Effector memory CD8-positive, alpha-beta T cell (primary cell): ENCODE results near the gene CPLX1.
"Not testable (repeated sequence)": the region's sequence is repeated elsewhere in the genome, so short reads cannot be mapped to it uniquely, and the experiment has no call there.

Experiments
- ATAC-seq: fragments of 150-1000 bp; cut with Tn5 transposase; replicated peaks from 2 replicates; pipeline ENCODE4 v1.10.0; 2021; ENCODE audit warnings: mild to moderate bottlenecking, moderate library complexity
- DNase-seq, 3 experiments: peaks; one replicate each; pipeline ENCODE4 v3.0.0; 2021
- H3K27ac Mint-ChIP-seq, 2 donors: one replicate each; pipeline ENCODE4 v1.8.0; 2022; ENCODE audit warnings: mild to moderate bottlenecking in 2 of 2, mixed read lengths in 2 of 2, moderate library complexity in 2 of 2
- H3K27me3 Mint-ChIP-seq, 2 donors: one replicate each; pipeline ENCODE4 v1.8.0; 2022; ENCODE audit warnings: mixed read lengths in 2 of 2
- H3K36me3 Mint-ChIP-seq: one replicate; pipeline ENCODE4 v1.8.0; 2022; ENCODE audit warnings: mild to moderate bottlenecking, moderate library complexity, mixed read lengths; ENCODE audit not compliant: insufficient read depth
- H3K4me1 Mint-ChIP-seq, 2 donors: one replicate each; pipeline ENCODE4 v1.8.0; 2022; ENCODE audit warnings: low read depth in 2 of 2, mixed read lengths in 2 of 2
- H3K4me3 Mint-ChIP-seq, 2 donors: one replicate each; pipeline ENCODE4 v1.8.0; 2022; ENCODE audit warnings: mild to moderate bottlenecking in 2 of 2, mixed read lengths in 2 of 2, moderate library complexity in 2 of 2
- H3K9me3 Mint-ChIP-seq, 2 donors: one replicate each; pipeline ENCODE4 v1.8.0; 2022; ENCODE audit warnings: mixed read lengths in 2 of 2

Gene CPLX1

GRCh38 chr4:747546-748170, 78.3 kb downstream of the CPLX1 start:
- Mint-ChIP-seq H3K4me1 (peaks cover 2 to 5% of the 10 kb centered on the region in 2 donors), H3K27ac (peak overlapping the region in 1 of 2 donors; percentile 67), H3K4me3 (no peak overlapping the region), H3K27me3 (no peaks in the 10 kb centered on the region), H3K36me3 (peaks cover 22% of the 10 kb centered on the region), H3K9me3 (no peaks in the 10 kb centered on the region)
- ATAC-seq (no peak), DNase-seq (no peak)

GRCh38 chr4:744212-744841, 81.6 kb downstream of the CPLX1 start:
- DNase-seq: no peak
- no peak overlapping the region for H3K4me3 Mint-ChIP-seq
- H3K27ac Mint-ChIP-seq: peak overlapping the region in 1 of 2 donors; percentile 16
- H3K4me1 Mint-ChIP-seq: peaks cover 5 to 7% of the 10 kb centered on the region in 2 donors
- no peaks in the 10 kb centered on the region for H3K9me3 Mint-ChIP-seq
- no peak for ATAC-seq
- peaks cover 26% of the 10 kb centered on the region for H3K36me3 Mint-ChIP-seq
- no peaks in the 10 kb centered on the region for H3K27me3 Mint-ChIP-seq

DNA sequence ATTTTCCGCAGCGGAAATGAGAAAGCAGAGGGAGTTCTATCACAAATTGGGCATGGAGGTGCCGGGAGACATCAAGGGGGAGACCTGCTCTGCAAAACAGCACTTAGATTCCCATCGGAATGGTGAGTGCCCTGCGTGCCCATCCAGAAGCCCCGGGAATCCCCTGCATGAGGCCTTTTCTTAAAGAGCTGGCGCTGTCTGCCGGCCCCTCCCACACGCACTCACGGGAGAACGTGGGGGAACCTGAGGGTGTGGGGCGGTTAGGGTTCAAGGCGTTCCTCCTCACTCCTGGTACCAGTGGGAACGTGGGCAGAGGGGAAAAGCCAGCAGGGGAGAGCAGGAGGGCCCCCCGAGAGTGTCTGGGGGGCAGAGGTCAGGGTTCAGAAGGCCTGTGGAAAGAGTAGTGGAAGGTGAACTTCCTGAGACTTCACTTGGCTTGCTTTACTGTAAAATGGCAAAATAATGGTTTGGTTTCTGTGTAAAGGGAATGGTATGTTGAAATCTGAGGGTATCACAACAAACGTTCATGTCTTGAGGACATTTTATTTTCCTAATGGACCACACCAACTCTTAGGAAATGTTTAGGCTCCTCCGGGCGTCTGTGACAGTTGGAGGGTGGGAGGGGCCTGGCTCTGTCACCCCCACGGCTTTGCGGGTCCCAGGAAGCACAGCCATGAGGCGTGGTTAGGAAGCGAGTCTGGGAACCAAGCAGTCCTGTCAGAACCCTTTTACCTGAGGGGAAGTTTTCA, 82.3 kb downstream of the CPLX1 start:
- Mint-ChIP-seq H3K4me3 (no peak overlapping the region), H3K4me1 (peaks cover 5 to 7% of the 10 kb centered on the region in 2 donors), H3K27me3 (no peaks in the 10 kb centered on the region), H3K36me3 (peaks cover 21% of the 10 kb centered on the region), H3K27ac (peak overlapping the region in 1 of 2 donors; percentile 16), H3K9me3 (no peaks in the 10 kb centered on the region)
- ATAC-seq (no peak), DNase-seq (no peak)

DNA sequence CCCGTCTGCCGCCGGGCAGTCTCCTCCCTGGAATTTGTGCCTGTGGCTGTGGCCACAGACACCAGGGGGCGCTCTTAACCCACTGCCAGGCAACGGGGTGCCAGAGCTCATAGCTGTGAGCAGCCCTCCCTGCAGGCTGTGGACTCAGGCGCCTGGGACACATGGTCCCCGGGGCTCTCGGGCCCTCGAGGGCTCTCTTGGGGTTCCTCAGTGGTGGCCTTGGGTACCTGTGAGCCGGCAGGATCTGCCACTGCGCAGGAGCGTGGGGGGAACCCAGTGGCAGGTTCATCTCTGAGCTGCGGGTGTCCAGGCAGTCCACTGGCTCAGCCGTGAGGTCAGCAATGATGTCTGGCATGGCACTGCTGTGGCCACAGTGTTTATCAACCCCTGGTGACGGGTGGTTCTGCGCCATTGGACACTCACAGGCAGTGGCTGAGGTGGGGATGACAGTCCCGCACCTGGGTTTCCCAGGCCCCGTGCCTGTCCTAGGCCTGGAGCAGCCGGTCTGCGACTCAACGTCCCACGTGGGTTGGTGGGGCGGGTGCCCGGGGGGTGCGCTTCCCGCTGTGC, 83.1 kb downstream of the CPLX1 start:
- H3K27me3 Mint-ChIP-seq: no peaks in the 10 kb centered on the region
- peaks cover 25% of the 10 kb centered on the region for H3K36me3 Mint-ChIP-seq
- ATAC-seq (peak; percentile 96), DNase-seq (peak; percentile 71 to 78 (median 75))
- no peak overlapping the region for H3K4me3 Mint-ChIP-seq
- H3K9me3 Mint-ChIP-seq: no peaks in the 10 kb centered on the region
- H3K27ac Mint-ChIP-seq: no peak overlapping the region
- H3K4me1 Mint-ChIP-seq: peaks cover 5 to 7% of the 10 kb centered on the region in 2 donors

GRCh38 chr4:742096-742741, 83.7 kb downstream of the CPLX1 start:
- peaks cover 31% of the 10 kb centered on the region for H3K36me3 Mint-ChIP-seq
- no peak for ATAC-seq
- no peak for DNase-seq
- no peaks in the 10 kb centered on the region for H3K9me3 Mint-ChIP-seq
- no peaks in the 10 kb centered on the region for H3K27me3 Mint-ChIP-seq
- peaks cover 5 to 7% of the 10 kb centered on the region in 2 donors for H3K4me1 Mint-ChIP-seq
- no peak overlapping the region for H3K4me3 Mint-ChIP-seq
- no peak overlapping the region for H3K27ac Mint-ChIP-seq

DNA sequence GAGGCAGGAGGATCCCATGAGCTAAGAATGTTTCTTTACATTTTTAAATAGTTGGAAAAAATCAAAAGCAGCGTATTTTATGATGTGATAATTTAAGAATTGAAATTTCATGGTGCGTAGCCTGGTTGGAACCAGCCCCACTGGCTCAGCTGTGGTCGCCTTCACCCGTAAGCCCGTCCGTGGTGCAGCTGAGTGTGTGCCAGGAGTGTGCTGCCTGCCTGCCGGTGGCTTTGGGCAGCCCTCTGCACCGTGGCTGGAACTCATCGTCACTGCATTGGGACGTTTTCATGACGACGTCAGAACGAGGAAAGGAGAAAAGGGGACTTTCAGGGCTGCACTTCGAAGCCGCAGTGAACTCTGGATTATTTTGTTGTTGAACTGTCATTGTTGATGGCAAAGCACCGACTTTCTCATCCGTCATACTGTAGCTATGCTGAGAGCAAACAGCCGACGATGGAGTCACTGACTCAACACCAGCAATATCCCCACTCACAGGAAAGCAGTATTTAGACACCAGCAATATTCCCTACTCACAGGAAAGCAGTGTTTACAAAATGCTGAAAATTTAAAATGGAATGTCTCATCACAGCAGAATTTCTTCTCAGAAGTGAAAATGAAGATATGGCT, 85.2 kb downstream of the CPLX1 start:
- DNase-seq: no peak
- ATAC-seq: no peak
- Mint-ChIP-seq H3K4me1 (peaks cover 5 to 7% of the 10 kb centered on the region in 2 donors), H3K9me3 (no peaks in the 10 kb centered on the region), H3K27me3 (no peaks in the 10 kb centered on the region), H3K4me3 (no peak overlapping the region), H3K27ac (no peak overlapping the region), H3K36me3 (peaks cover 33% of the 10 kb centered on the region)

- Mint-ChIP-seq H3K4me1 (peaks cover 5 to 7% of the 10 kb centered on the region in 2 donors), H3K27me3 (no peaks in the 10 kb centered on the region), H3K9me3 (no peaks in the 10 kb centered on the region), H3K36me3 (peaks cover 37% of the 10 kb centered on the region), H3K27ac (no peak overlapping the region), H3K4me3 (no peak overlapping the region)
- ATAC-seq: no peak
- no peak for DNase-seq
Measured at GRCh38 chr4:740011-740410, 85.9 kb downstream of the CPLX1 start.

- ATAC-seq: no peak
- Mint-ChIP-seq H3K36me3 (peaks cover 42% of the 10 kb centered on the region), H3K4me1 (peaks cover 5 to 7% of the 10 kb centered on the region in 2 donors), H3K27ac (no peak overlapping the region), H3K4me3 (no peak overlapping the region), H3K9me3 (no peaks in the 10 kb centered on the region), H3K27me3 (no peaks in the 10 kb centered on the region)
- no peak for DNase-seq
Measured at GRCh38 chr4:739569-739968, 86.4 kb downstream of the CPLX1 start.

GRCh38 chr4:738781-739280, 87.1 kb downstream of the CPLX1 start:
- Mint-ChIP-seq H3K4me3 (no peak overlapping the region), H3K27me3 (no peaks in the 10 kb centered on the region), H3K4me1 (peaks cover 5% of the 10 kb centered on the region in 2 donors), H3K27ac (no peak overlapping the region), H3K9me3 (no peaks in the 10 kb centered on the region), H3K36me3 (peaks cover 42% of the 10 kb centered on the region)
- DNase-seq: no peak
- ATAC-seq: no peak

- not testable (repeated sequence) for H3K27ac Mint-ChIP-seq, H3K4me3 Mint-ChIP-seq
- H3K36me3 Mint-ChIP-seq: peaks cover 41% of the 10 kb centered on the region
Measured at GRCh38 chr4:736561-736960, 89.4 kb downstream of the CPLX1 start.

GRCh38 chr4:735583-735982, 90.3 kb downstream of the CPLX1 start:
- Mint-ChIP-seq H3K36me3 (peaks cover 41% of the 10 kb centered on the region), H3K27ac (peak overlapping the region in 1 of 2 donors; percentile 46), H3K9me3 (no peaks in the 10 kb centered on the region), H3K4me1 (no peaks in the 10 kb centered on the region), H3K4me3 (no peak overlapping the region), H3K27me3 (no peaks in the 10 kb centered on the region)
- no peak for ATAC-seq
- no peak for DNase-seq

More at GRCh38 chr4:736561-736960, 89.4 kb downstream of the CPLX1 start:
- ATAC-seq, H3K27me3 Mint-ChIP-seq, H3K9me3 Mint-ChIP-seq, DNase-seq, H3K4me1 Mint-ChIP-seq: not testable (repeated sequence)
